Nephron progenitor cell (in vitro differentiated cells): Measurements from ENCODE around the gene ASGR2.

Source experiments
- DNase-seq: peaks from one replicate; pipeline ENCODE4 v3.0.0; 2021
- H3K27ac Mint-ChIP-seq: 2 replicates; pipeline ENCODE4 v1.8.0; 2021; ENCODE audit warnings: mild to moderate bottlenecking, moderate library complexity, mixed read lengths
- H3K27me3 Mint-ChIP-seq: 2 replicates; pipeline ENCODE4 v1.8.0; 2021; ENCODE audit warnings: mild to moderate bottlenecking, low read depth, mixed read lengths; ENCODE audit not compliant: poor library complexity
- H3K36me3 Mint-ChIP-seq: 2 replicates; pipeline ENCODE4 v1.8.0; 2021; ENCODE audit warnings: low read depth, mixed read lengths
- H3K4me1 Mint-ChIP-seq: 2 replicates; pipeline ENCODE4 v1.8.0; 2021; ENCODE audit warnings: mixed read lengths
- H3K4me3 Mint-ChIP-seq: 2 replicates; pipeline ENCODE4 v1.8.0; 2021; ENCODE audit warnings: mild to moderate bottlenecking, moderate library complexity, mixed read lengths
- H3K9me3 Mint-ChIP-seq: 2 replicates; pipeline ENCODE4 v1.8.0; 2021; ENCODE audit warnings: mild to moderate bottlenecking, moderate library complexity, mixed read lengths
- CTCF ChIP-seq: fragments of 200-600 bp; sonication (generic); IDR thresholded peaks from 2 replicates; pipeline ENCODE4 v1.5.0; 2021; ENCODE audit warnings: antibody characterized with exemption

Gene ASGR2

GRCh38 chr17:7084088-7084487 lies 30.5 kb downstream of the ASGR2 start:
- TF ChIP-seq CTCF: no peak
- no peak overlapping the region for H3K4me3 Mint-ChIP-seq
- H3K27me3 Mint-ChIP-seq: no peaks in the 10 kb centered on the region
- peaks cover 21% of the 10 kb centered on the region for H3K9me3 Mint-ChIP-seq
- H3K27ac Mint-ChIP-seq: peak overlapping the region; percentile 6
- peaks cover 9% of the 10 kb centered on the region for H3K36me3 Mint-ChIP-seq
- H3K4me1 Mint-ChIP-seq: peaks cover 37% of the 10 kb centered on the region
- DNase-seq: no peak

GRCh38 chr17:7083592-7083991 lies 31.0 kb downstream of the ASGR2 start:
- TF ChIP-seq CTCF: no peak
- H3K36me3 Mint-ChIP-seq: peaks cover 5% of the 10 kb centered on the region
- no peak overlapping the region for H3K4me3 Mint-ChIP-seq
- no peak for DNase-seq
- H3K27me3 Mint-ChIP-seq: no peaks in the 10 kb centered on the region
- peaks cover 21% of the 10 kb centered on the region for H3K9me3 Mint-ChIP-seq
- peaks cover 37% of the 10 kb centered on the region for H3K4me1 Mint-ChIP-seq
- H3K27ac Mint-ChIP-seq: peak overlapping the region; percentile 11

- Mint-ChIP-seq H3K4me1 (peaks cover 27% of the 10 kb centered on the region), H3K27ac (no peak overlapping the region)
These were observed 33.1 kb downstream of the ASGR2 start for GRCh38 chr17:7081341-7082062.

GRCh38 chr17:7080456-7081041 lies 34.1 kb downstream of the ASGR2 start:
- no peaks in the 10 kb centered on the region for H3K27me3 Mint-ChIP-seq
- TF ChIP-seq CTCF: no peak
- no peaks in the 10 kb centered on the region for H3K36me3 Mint-ChIP-seq
- H3K27ac Mint-ChIP-seq: no peak overlapping the region
- H3K4me3 Mint-ChIP-seq: no peak overlapping the region
- no peak for DNase-seq
- peaks cover 27% of the 10 kb centered on the region for H3K4me1 Mint-ChIP-seq
- peaks cover 23% of the 10 kb centered on the region for H3K9me3 Mint-ChIP-seq

More at GRCh38 chr17:7081341-7082062, 33.1 kb downstream of the ASGR2 start:
- no peak for DNase-seq
- H3K36me3 Mint-ChIP-seq: peaks cover 5% of the 10 kb centered on the region
- no peak for TF ChIP-seq CTCF
- H3K27me3 Mint-ChIP-seq: no peaks in the 10 kb centered on the region
- H3K4me3 Mint-ChIP-seq: no peak overlapping the region
- H3K9me3 Mint-ChIP-seq: peaks cover 28% of the 10 kb centered on the region

- peaks cover 23% of the 10 kb centered on the region for H3K9me3 Mint-ChIP-seq
- TF ChIP-seq CTCF: no peak
- H3K27ac Mint-ChIP-seq: peak within 1 kb of the TSS; percentile 58
- peaks cover 27% of the 10 kb centered on the region for H3K4me1 Mint-ChIP-seq
- no peaks in the 10 kb centered on the region for H3K36me3 Mint-ChIP-seq
- no peaks in the 10 kb centered on the region for H3K27me3 Mint-ChIP-seq
- no peak within 1 kb of the TSS for H3K4me3 Mint-ChIP-seq
- no peak for DNase-seq
These were observed 34.8 kb downstream of the ASGR2 start, which contains the start of gene CLEC10A for GRCh38 chr17:7079581-7080455. CLEC10A (minus strand) TSS chr17:7080251; CDS start chr17:7078812, 1,439 bp downstream.
